Neural progenitor cell (in vitro differentiated cells): Measurements from ENCODE around the gene GALNTL6. TPM values are rescaled to one million over a fixed set of nuclear protein-coding genes. Genes with fewer than 3 reads are reported as not detected.

ENCODE experiments used
- DNase-seq: peaks from one replicate; pipeline ENCODE4 v3.0.0-alpha.2; 2016; ENCODE audit warnings: low spot score
- H2AFZ ChIP-seq: fragments of 200-600 bp; sonication (generic); replicated peaks from 2 replicates; pipeline ENCODE4 v1.6.1; 2016; ENCODE audit warnings: antibody characterized with exemption
- H3F3A ChIP-seq: fragments of 200-600 bp; sonication (generic); 2 replicates; pipeline ENCODE4 v1.6.1; 2016; ENCODE audit warnings: antibody characterized with exemption, low read depth
- H3K27ac ChIP-seq: fragments of 200-600 bp; sonication (generic); 2 replicates; pipeline ENCODE4 v1.5.1; 2016; ENCODE audit warnings: mild to moderate bottlenecking
- H3K27me3 ChIP-seq: fragments of 200-600 bp; sonication (generic); 2 replicates; pipeline ENCODE4 v1.6.1; 2016; ENCODE audit warnings: mild to moderate bottlenecking, moderate library complexity
- H3K36me3 ChIP-seq: fragments of 200-600 bp; sonication (generic); 2 replicates; pipeline ENCODE4 v1.5.1; 2016
- H3K4me1 ChIP-seq: fragments of 200-600 bp; sonication (generic); 2 replicates; pipeline ENCODE4 v1.6.1; 2016; ENCODE audit warnings: mixed run types
- H3K4me2 ChIP-seq: fragments of 200-600 bp; sonication (generic); 2 replicates; pipeline ENCODE4 v1.6.1; 2016
- H3K4me3 ChIP-seq: fragments of 200-600 bp; sonication (generic); 2 replicates; pipeline ENCODE4 v1.5.1; 2016
- H3K79me2 ChIP-seq: fragments of 200-600 bp; sonication (generic); 2 replicates; pipeline ENCODE4 v1.6.1; 2016; ENCODE audit warnings: low read depth
- H3K9ac ChIP-seq: fragments of 200-600 bp; sonication (generic); 2 replicates; pipeline ENCODE4 v1.6.1; 2016
- H3K9me3 ChIP-seq: fragments of 200-600 bp; sonication (generic); 2 replicates; pipeline ENCODE4 v1.5.1; 2016; ENCODE audit warnings: low read depth
- H4K20me1 ChIP-seq: fragments of 200-600 bp; sonication (generic); 2 replicates; pipeline ENCODE4 v1.6.1; 2016; ENCODE audit warnings: low read depth
- H3K27ac Mint-ChIP-seq: 3 replicates; pipeline ENCODE4 v1.8.0; 2021; ENCODE audit warnings: mixed read lengths
- H3K27me3 Mint-ChIP-seq: 2 replicates; pipeline ENCODE4 v1.8.0; 2022; ENCODE audit warnings: low read depth, mild to moderate bottlenecking, inconsistent platforms, moderate library complexity, mixed read lengths; ENCODE audit not compliant: insufficient read depth
- H3K36me3 Mint-ChIP-seq: 3 replicates; pipeline ENCODE4 v1.8.0; 2021; ENCODE audit warnings: mixed read lengths
- H3K4me1 Mint-ChIP-seq: 3 replicates; pipeline ENCODE4 v1.8.0; 2021; ENCODE audit warnings: mixed read lengths
- H3K4me3 Mint-ChIP-seq: 3 replicates; pipeline ENCODE4 v1.8.0; 2021; ENCODE audit warnings: mild to moderate bottlenecking, moderate library complexity, mixed read lengths
- H3K9me3 Mint-ChIP-seq: 3 replicates; pipeline ENCODE4 v1.8.0; 2020; ENCODE audit warnings: mixed read lengths
- CTCF ChIP-seq: fragments of 200-600 bp; sonication (generic); IDR thresholded peaks from 2 replicates; pipeline ENCODE4 v1.5.1; 2017; ENCODE audit warnings: antibody characterized with exemption, mild to moderate bottlenecking
- EZH2 ChIP-seq: fragments of 200-600 bp; sonication (generic); IDR thresholded peaks from 2 replicates; pipeline ENCODE4 v1.6.1; 2017; ENCODE audit warnings: antibody characterized with exemption, mild to moderate bottlenecking, moderate library complexity
- EZH2phosphoT487 ChIP-seq: fragments of 200-600 bp; sonication (generic); IDR thresholded peaks from 2 replicates; pipeline ENCODE4 v1.6.1; 2017; ENCODE audit warnings: antibody characterized with exemption
- total RNA-seq: library from RNA; depleted of rRNA; stranded (reverse); fragments of >200 nt; gene quantifications from 2 replicates; pipeline ENCODE4 v1.2.3, GENCODE V29; 2015; ENCODE audit warnings: low replicate concordance

The GALNTL6 gene
- total RNA-seq, 1 donor from 2014 or later, result 0.15 TPM

- Histone ChIP-seq H3F3A (no peaks in the 10 kb centered on the region), H3K27me3 (no peaks in the 10 kb centered on the region), H3K4me2 (no peak overlapping the region), H2AFZ (no peak overlapping the region), H4K20me1 (no peaks in the 10 kb centered on the region), H3K79me2 (no peaks in the 10 kb centered on the region), H3K4me1 (no peaks in the 10 kb centered on the region), H3K36me3 (no peaks in the 10 kb centered on the region), H3K9ac (no peak overlapping the region), H3K9me3 (no peaks in the 10 kb centered on the region), H3K27ac (no peak overlapping the region), H3K4me3 (no peak overlapping the region)
- Mint-ChIP-seq H3K4me1 (no peaks in the 10 kb centered on the region), H3K36me3 (no peaks in the 10 kb centered on the region), H3K27me3 (no peaks in the 10 kb centered on the region), H3K4me3 (no peak overlapping the region), H3K27ac (no peak overlapping the region), H3K9me3 (no peaks in the 10 kb centered on the region)
- TF ChIP-seq EZH2 (no peak), EZH2phosphoT487 (no peak), CTCF (no peak)
- no peak for DNase-seq
Observed at GRCh38 chr4:172760512-172760911, 947.3 kb downstream of the GALNTL6 start.

GRCh38 chr4:172762895-172763294, 949.7 kb downstream of the GALNTL6 start:
- H3K9me3 ChIP-seq, result no peaks in the 10 kb centered on the region
- no peak overlapping the region for H3K27ac ChIP-seq
- TF ChIP-seq CTCF (no peak), EZH2phosphoT487 (no peak), EZH2 (no peak)
- H3K4me3 ChIP-seq, result no peak overlapping the region
- H3K9me3 Mint-ChIP-seq, result no peaks in the 10 kb centered on the region
- H3F3A ChIP-seq, result no peaks in the 10 kb centered on the region
- H3K27ac Mint-ChIP-seq, result no peak overlapping the region
- peaks cover 7% of the 10 kb centered on the region for H3K4me1 Mint-ChIP-seq
- H3K4me3 Mint-ChIP-seq, result no peak overlapping the region
- no peaks in the 10 kb centered on the region for H3K27me3 ChIP-seq
- peaks cover 8% of the 10 kb centered on the region for H3K4me1 ChIP-seq
- no peak for DNase-seq
- H3K36me3 Mint-ChIP-seq, result no peaks in the 10 kb centered on the region
- no peaks in the 10 kb centered on the region for H3K27me3 Mint-ChIP-seq
- H4K20me1 ChIP-seq, result no peaks in the 10 kb centered on the region
- H3K4me2 ChIP-seq, result no peak overlapping the region
- H3K36me3 ChIP-seq, result no peaks in the 10 kb centered on the region
- no peaks in the 10 kb centered on the region for H3K79me2 ChIP-seq
- no peak overlapping the region for H2AFZ ChIP-seq
- H3K9ac ChIP-seq, result no peak overlapping the region

- Histone ChIP-seq H3K9me3 (no peaks in the 10 kb centered on the region), H3K27me3 (no peaks in the 10 kb centered on the region), H3K79me2 (no peaks in the 10 kb centered on the region), H3K4me1 (peaks cover 8% of the 10 kb centered on the region), H3K4me3 (no peak overlapping the region), H3K27ac (no peak overlapping the region), H3K36me3 (no peaks in the 10 kb centered on the region), H4K20me1 (no peaks in the 10 kb centered on the region), H3K4me2 (no peak overlapping the region), H3K9ac (no peak overlapping the region), H3F3A (no peaks in the 10 kb centered on the region), H2AFZ (no peak overlapping the region)
- Mint-ChIP-seq H3K36me3 (peaks cover 2% of the 10 kb centered on the region), H3K4me3 (no peak overlapping the region), H3K27ac (no peak overlapping the region), H3K27me3 (no peaks in the 10 kb centered on the region), H3K4me1 (peaks cover 7% of the 10 kb centered on the region), H3K9me3 (no peaks in the 10 kb centered on the region)
- TF ChIP-seq EZH2phosphoT487, result no peak
- TF ChIP-seq CTCF, result no peak
- no peak for TF ChIP-seq EZH2
- DNase-seq, result no peak
Observed at GRCh38 chr4:172770787-172771186, 957.6 kb downstream of the GALNTL6 start.

GRCh38 chr4:172772781-172773180, 959.6 kb downstream of the GALNTL6 start:
- Mint-ChIP-seq H3K27me3 (no peaks in the 10 kb centered on the region), H3K4me3 (no peak overlapping the region), H3K27ac (no peak overlapping the region), H3K36me3 (peaks cover 2% of the 10 kb centered on the region), H3K4me1 (no peaks in the 10 kb centered on the region), H3K9me3 (no peaks in the 10 kb centered on the region)
- Histone ChIP-seq H3K9ac (no peak overlapping the region), H3K27me3 (no peaks in the 10 kb centered on the region), H3K4me1 (no peaks in the 10 kb centered on the region), H4K20me1 (no peaks in the 10 kb centered on the region), H3F3A (no peaks in the 10 kb centered on the region), H3K27ac (no peak overlapping the region), H2AFZ (no peak overlapping the region), H3K4me3 (no peak overlapping the region), H3K36me3 (no peaks in the 10 kb centered on the region), H3K79me2 (no peaks in the 10 kb centered on the region), H3K9me3 (no peaks in the 10 kb centered on the region), H3K4me2 (no peak overlapping the region)
- DNase-seq, result no peak
- TF ChIP-seq CTCF, result no peak
